SK-N-SH treated with all-trans-retinoic acid at 6 μM for 48 hours (cell line): Measurements from ENCODE around the gene UBAP1L.
"Not testable (repeated sequence)": the region's sequence is repeated elsewhere in the genome, so short reads cannot be mapped to it uniquely, and the experiment has no call there.

ENCODE experiments used
- ATAC-seq: fragments of 200-7000 bp; cut with Tn5 transposase; 3 replicates; pipeline ENCODE4 v1.9.1; 2020; ENCODE audit warnings: mild to moderate bottlenecking, moderate library complexity
- ARNTL ChIP-seq: fragments of 450-650 bp; formaldehyde crosslinking; IDR thresholded peaks from 2 replicates; pipeline ENCODE4 v1.5.0; 2020; ENCODE audit warnings: low read depth, mild to moderate bottlenecking, moderate library complexity, borderline replicate concordance
- BACH2 ChIP-seq: fragments of 250-450 bp; sonication (Bioruptor Pico); IDR thresholded peaks from 2 replicates; pipeline ENCODE4 v1.9.0; 2021; ENCODE audit warnings: mild to moderate bottlenecking, borderline replicate concordance
- CREB5 ChIP-seq: fragments of 250-450 bp; sonication (Bioruptor Pico); IDR thresholded peaks from 2 replicates; pipeline ENCODE4 v1.5.1; 2020; ENCODE audit warnings: low read depth, mild to moderate bottlenecking, moderate library complexity
- CSRNP3 ChIP-seq: fragments of 250-450 bp; sonication (Bioruptor Pico); IDR thresholded peaks from 2 replicates; pipeline ENCODE4 v1.5.1; 2021; ENCODE audit warnings: mild to moderate bottlenecking, moderate library complexity
- ESRRG ChIP-seq: fragments of 250-450 bp; sonication (Bioruptor Pico); IDR thresholded peaks from 2 replicates; pipeline ENCODE4 v1.6.1; 2021; ENCODE audit warnings: mild to moderate bottlenecking
- GLIS3 ChIP-seq: fragments of 250-450 bp; sonication (Bioruptor Pico); IDR thresholded peaks from 2 replicates; pipeline ENCODE4 v1.5.0; 2020; ENCODE audit warnings: mild to moderate bottlenecking, moderate library complexity
- OSR1 ChIP-seq: fragments of 250-450 bp; sonication (Bioruptor Pico); IDR thresholded peaks from 2 replicates; pipeline ENCODE4 v1.8.0; 2022; ENCODE audit warnings: moderate library complexity, mild to moderate bottlenecking, inconsistent platforms
- PPARA ChIP-seq: fragments of 250-450 bp; sonication (Bioruptor Pico); IDR thresholded peaks from 2 replicates; pipeline ENCODE4 v1.5.0; 2020; ENCODE audit warnings: mild to moderate bottlenecking, borderline replicate concordance
- SNAI2 ChIP-seq: fragments of 250-450 bp; sonication (Bioruptor Pico); IDR thresholded peaks from 2 replicates; pipeline ENCODE4 v1.5.0; 2020; ENCODE audit warnings: mild to moderate bottlenecking, moderate library complexity
- TCF4 ChIP-seq: fragments of 250-450 bp; sonication (Bioruptor Pico); IDR thresholded peaks from 2 replicates; pipeline ENCODE4 v1.8.0; 2021; ENCODE audit warnings: mild to moderate bottlenecking, moderate library complexity, borderline replicate concordance
- TOX ChIP-seq: fragments of 250-450 bp; sonication (Bioruptor Pico); IDR thresholded peaks from 2 replicates; pipeline ENCODE4 v1.8.0; 2021; ENCODE audit warnings: mild to moderate bottlenecking, moderate library complexity, borderline replicate concordance
- ZC3H10 ChIP-seq: fragments of 250-450 bp; sonication (Bioruptor Pico); IDR thresholded peaks from 2 replicates; pipeline ENCODE4 v1.5.1; 2021; ENCODE audit warnings: mild to moderate bottlenecking, moderate library complexity
- ZFP3 ChIP-seq: fragments of 250-450 bp; sonication (Bioruptor Pico); IDR thresholded peaks from 2 replicates; pipeline ENCODE4 v1.5.0; 2020; ENCODE audit warnings: mild to moderate bottlenecking, moderate library complexity
- ZFP30 ChIP-seq: fragments of 450-650 bp; formaldehyde crosslinking; IDR thresholded peaks from 2 replicates; pipeline ENCODE4 v1.5.0; 2022; ENCODE audit warnings: mild to moderate bottlenecking, moderate library complexity
- ZNF565 ChIP-seq: fragments of 450-650 bp; formaldehyde crosslinking; conservative IDR thresholded peaks from 2 replicates; pipeline ENCODE4 v1.5.0; 2020; ENCODE audit warnings: low read depth, mild to moderate bottlenecking, moderate library complexity
- ZNF70 ChIP-seq: fragments of 450-650 bp; formaldehyde crosslinking; IDR thresholded peaks from 2 replicates; pipeline ENCODE4 v1.5.0; 2020; ENCODE audit warnings: mild to moderate bottlenecking, moderate library complexity
- TF ChIP-seq, protein P1 (sequence below): fragments of 250-450 bp; sonication (Bioruptor Pico); IDR thresholded peaks from 2 replicates; pipeline ENCODE4 v1.5.0; 2020; ENCODE audit warnings: mild to moderate bottlenecking, moderate library complexity
- TF ChIP-seq, protein P2 (sequence below): fragments of 250-450 bp; sonication (Bioruptor Pico); IDR thresholded peaks from 2 replicates; pipeline ENCODE4 v1.8.0; 2021; ENCODE audit warnings: low read depth, mild to moderate bottlenecking, moderate library complexity, borderline replicate concordance
- TF ChIP-seq, protein P3 (sequence below): fragments of 250-450 bp; sonication (Bioruptor Pico); IDR thresholded peaks from 2 replicates; pipeline ENCODE4 v1.8.0; 2020; ENCODE audit warnings: mild to moderate bottlenecking, moderate library complexity, borderline replicate concordance

UBAP1L gene

DNA sequence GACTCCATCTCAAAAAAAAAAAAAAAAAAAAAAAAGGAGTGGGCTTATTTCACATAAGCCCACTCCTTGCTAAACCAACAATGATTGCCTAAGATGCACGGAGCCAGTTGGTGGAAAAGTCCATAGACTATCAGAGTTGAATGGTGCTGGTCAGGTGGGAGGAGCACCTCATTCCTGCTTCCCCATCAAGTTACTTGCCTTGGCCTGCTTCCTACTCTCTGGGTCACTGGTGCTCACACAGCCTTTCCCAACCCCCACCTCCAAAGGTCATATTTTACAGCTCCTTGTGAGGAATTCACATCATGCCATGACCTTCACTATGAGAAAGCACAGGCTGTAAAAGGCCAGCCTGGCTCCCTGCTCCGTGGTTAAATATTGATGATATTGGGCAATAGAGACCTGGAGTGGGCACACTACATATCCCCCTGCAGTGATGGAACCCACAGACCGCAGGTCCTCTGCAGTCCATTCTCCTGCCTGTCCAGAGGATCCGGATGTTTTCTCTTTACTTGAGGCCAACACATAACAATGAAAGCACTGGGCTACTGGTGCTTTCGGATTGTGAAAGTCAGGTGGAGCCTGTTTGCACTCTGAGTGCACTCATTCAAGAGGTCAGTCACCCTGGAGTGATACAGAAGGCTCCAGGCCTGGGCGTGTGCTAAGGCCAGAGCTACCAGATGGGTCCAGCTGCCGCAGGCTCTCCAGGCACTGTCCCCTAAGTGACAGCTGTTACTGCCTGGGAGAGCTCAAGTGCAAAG is 70.1 kb downstream of the UBAP1L start, which contains the start of gene SLC51B:
Gene SLC51B, plus strand, starts transcription at position 664 of the 758 bp plus-strand sequence. CDS start 4,618 bp downstream, outside the sequence.
- TF ChIP-seq ESRRG (CRISPR knock-in tag) (no peak), PPARA (CRISPR knock-in tag) (no peak), ZNF70 (CRISPR knock-in tag) (no peak)
- no peak for ATAC-seq

DNA sequence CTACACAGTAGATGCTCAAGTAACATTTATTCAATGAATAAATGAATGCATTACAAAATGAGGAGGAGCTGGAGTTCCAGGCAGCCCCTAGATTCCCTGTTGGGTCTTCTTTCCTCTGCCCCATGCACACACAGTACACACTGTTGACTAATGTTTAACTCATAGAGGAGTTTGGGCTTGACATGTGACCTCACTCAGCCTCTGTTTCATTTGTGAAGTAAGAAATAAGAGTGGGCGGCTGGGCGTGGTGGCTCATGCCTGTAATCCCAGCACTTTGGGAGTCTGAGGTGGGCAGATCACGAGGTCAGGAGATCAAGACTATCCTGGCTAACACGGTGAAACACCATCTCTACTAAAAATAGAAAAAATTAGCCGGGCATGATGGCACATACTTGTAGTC is 70.8 kb downstream of the UBAP1L start:
- ATAC-seq, result not testable (repeated sequence)

- no peak for ATAC-seq
- TF ChIP-seq OSR1 (CRISPR knock-in tag), result no peak
- no peak for TF ChIP-seq ESRRG (CRISPR knock-in tag)
- TF ChIP-seq, protein P1, sequence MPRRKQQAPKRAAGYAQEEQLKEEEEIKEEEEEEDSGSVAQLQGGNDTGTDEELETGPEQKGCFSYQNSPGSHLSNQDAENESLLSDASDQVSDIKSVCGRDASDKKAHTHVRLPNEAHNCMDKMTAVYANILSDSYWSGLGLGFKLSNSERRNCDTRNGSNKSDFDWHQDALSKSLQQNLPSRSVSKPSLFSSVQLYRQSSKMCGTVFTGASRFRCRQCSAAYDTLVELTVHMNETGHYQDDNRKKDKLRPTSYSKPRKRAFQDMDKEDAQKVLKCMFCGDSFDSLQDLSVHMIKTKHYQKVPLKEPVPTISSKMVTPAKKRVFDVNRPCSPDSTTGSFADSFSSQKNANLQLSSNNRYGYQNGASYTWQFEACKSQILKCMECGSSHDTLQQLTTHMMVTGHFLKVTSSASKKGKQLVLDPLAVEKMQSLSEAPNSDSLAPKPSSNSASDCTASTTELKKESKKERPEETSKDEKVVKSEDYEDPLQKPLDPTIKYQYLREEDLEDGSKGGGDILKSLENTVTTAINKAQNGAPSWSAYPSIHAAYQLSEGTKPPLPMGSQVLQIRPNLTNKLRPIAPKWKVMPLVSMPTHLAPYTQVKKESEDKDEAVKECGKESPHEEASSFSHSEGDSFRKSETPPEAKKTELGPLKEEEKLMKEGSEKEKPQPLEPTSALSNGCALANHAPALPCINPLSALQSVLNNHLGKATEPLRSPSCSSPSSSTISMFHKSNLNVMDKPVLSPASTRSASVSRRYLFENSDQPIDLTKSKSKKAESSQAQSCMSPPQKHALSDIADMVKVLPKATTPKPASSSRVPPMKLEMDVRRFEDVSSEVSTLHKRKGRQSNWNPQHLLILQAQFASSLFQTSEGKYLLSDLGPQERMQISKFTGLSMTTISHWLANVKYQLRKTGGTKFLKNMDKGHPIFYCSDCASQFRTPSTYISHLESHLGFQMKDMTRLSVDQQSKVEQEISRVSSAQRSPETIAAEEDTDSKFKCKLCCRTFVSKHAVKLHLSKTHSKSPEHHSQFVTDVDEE, result no peak
- no peak for TF ChIP-seq PPARA (CRISPR knock-in tag)
- TF ChIP-seq SNAI2 (CRISPR knock-in tag), result no peak
- no peak for TF ChIP-seq TCF4 (CRISPR knock-in tag)
- TF ChIP-seq BACH2, result no peak
- TF ChIP-seq, protein P2, sequence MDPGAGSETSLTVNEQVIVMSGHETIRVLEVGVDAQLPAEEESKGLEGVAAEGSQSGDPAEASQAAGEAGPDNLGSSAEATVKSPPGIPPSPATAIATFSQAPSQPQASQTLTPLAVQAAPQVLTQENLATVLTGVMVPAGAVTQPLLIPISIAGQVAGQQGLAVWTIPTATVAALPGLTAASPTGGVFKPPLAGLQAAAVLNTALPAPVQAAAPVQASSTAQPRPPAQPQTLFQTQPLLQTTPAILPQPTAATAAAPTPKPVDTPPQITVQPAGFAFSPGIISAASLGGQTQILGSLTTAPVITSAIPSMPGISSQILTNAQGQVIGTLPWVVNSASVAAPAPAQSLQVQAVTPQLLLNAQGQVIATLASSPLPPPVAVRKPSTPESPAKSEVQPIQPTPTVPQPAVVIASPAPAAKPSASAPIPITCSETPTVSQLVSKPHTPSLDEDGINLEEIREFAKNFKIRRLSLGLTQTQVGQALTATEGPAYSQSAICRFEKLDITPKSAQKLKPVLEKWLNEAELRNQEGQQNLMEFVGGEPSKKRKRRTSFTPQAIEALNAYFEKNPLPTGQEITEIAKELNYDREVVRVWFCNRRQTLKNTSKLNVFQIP (CRISPR knock-in tag), result no peak
- TF ChIP-seq ARNTL, result no peak
- TF ChIP-seq ZFP30 (CRISPR knock-in tag), result no peak
- no peak for TF ChIP-seq TOX
- no peak for TF ChIP-seq ZFP3 (CRISPR knock-in tag)
- TF ChIP-seq GLIS3 (CRISPR knock-in tag), result no peak
- TF ChIP-seq CREB5 (CRISPR knock-in tag), result no peak
- no peak for TF ChIP-seq ZC3H10 (CRISPR knock-in tag)
- TF ChIP-seq, protein P3, sequence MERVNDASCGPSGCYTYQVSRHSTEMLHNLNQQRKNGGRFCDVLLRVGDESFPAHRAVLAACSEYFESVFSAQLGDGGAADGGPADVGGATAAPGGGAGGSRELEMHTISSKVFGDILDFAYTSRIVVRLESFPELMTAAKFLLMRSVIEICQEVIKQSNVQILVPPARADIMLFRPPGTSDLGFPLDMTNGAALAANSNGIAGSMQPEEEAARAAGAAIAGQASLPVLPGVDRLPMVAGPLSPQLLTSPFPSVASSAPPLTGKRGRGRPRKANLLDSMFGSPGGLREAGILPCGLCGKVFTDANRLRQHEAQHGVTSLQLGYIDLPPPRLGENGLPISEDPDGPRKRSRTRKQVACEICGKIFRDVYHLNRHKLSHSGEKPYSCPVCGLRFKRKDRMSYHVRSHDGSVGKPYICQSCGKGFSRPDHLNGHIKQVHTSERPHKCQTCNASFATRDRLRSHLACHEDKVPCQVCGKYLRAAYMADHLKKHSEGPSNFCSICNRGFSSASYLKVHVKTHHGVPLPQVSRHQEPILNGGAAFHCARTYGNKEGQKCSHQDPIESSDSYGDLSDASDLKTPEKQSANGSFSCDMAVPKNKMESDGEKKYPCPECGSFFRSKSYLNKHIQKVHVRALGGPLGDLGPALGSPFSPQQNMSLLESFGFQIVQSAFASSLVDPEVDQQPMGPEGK, result no peak
- no peak for TF ChIP-seq ZNF70 (CRISPR knock-in tag)
- TF ChIP-seq CSRNP3, result no peak
- no peak for TF ChIP-seq ZNF565 (CRISPR knock-in tag)
Observed at GRCh38 chr15:65042776-65043327, 72.1 kb downstream of the UBAP1L start.
